HS-27A (cell line): ENCODE measurements around the gene EXTL2.
"Not testable (repeated sequence)": the region's sequence is repeated elsewhere in the genome, so short reads cannot be mapped to it uniquely, and the experiment has no call there.

ENCODE experiments used
- DNase-seq: peaks from one replicate; pipeline ENCODE4 v3.0.0-alpha.2; 2012; ENCODE audit warnings: low read depth, missing footprints

The EXTL2 gene

GRCh38 chr1:100894603-100895539 is at the start of gene EXTL2:
EXTL2 (minus strand) TSS chr1:100894842; CDS start chr1:100888757, 6,085 bp downstream.
- peak; percentile 81 for DNase-seq

GRCh38 chr1:100943533-100943932 is 48.9 kb upstream of the EXTL2 start:
- DNase-seq = no peak

- DNase-seq = no peak
Measured at GRCh38 chr1:100942304-100943046, 47.8 kb upstream of the EXTL2 start.

- DNase-seq = no peak
Measured at GRCh38 chr1:100941580-100942216, 47.1 kb upstream of the EXTL2 start.

- no peak for DNase-seq
Measured at GRCh38 chr1:100941098-100941527, 46.5 kb upstream of the EXTL2 start.

- no peak for DNase-seq
Measured at GRCh38 chr1:100936194-100936967, 41.7 kb upstream of the EXTL2 start.

- not testable (repeated sequence) for DNase-seq
Measured at GRCh38 chr1:100933555-100933954, 38.9 kb upstream of the EXTL2 start.

- no peak for DNase-seq
Measured at GRCh38 chr1:100931716-100932115, 37.1 kb upstream of the EXTL2 start.

- DNase-seq = no peak
Measured at GRCh38 chr1:100930494-100930893, 35.9 kb upstream of the EXTL2 start.

- DNase-seq = no peak
Measured at GRCh38 chr1:100928128-100928527, 33.5 kb upstream of the EXTL2 start.

GRCh38 chr1:100927276-100927675 is 32.6 kb upstream of the EXTL2 start:
- no peak for DNase-seq

GRCh38 chr1:100926240-100926639 is 31.6 kb upstream of the EXTL2 start:
- DNase-seq = no peak

- DNase-seq = no peak
Measured at GRCh38 chr1:100924991-100925390, 30.3 kb upstream of the EXTL2 start.

GRCh38 chr1:100924212-100924611 is 29.6 kb upstream of the EXTL2 start:
- no peak for DNase-seq

- DNase-seq = peak; percentile 30
Measured at GRCh38 chr1:100921110-100921706, 26.6 kb upstream of the EXTL2 start.

GRCh38 chr1:100912019-100912418 is 17.4 kb upstream of the EXTL2 start:
- no peak for DNase-seq

GRCh38 chr1:100909018-100909417 is 14.4 kb upstream of the EXTL2 start:
- no peak for DNase-seq

- DNase-seq = no peak
Measured at GRCh38 chr1:100907887-100908286, 13.2 kb upstream of the EXTL2 start.

GRCh38 chr1:100905181-100905580 is 10.5 kb upstream of the EXTL2 start:
- DNase-seq = no peak

GRCh38 chr1:100904528-100904927 is 9.9 kb upstream of the EXTL2 start:
- DNase-seq = no peak

GRCh38 chr1:100903777-100904176 is 9.1 kb upstream of the EXTL2 start:
- DNase-seq = no peak
